Tibial artery (tissue), 4 donors: ENCODE measurements around the gene PHF21A.
A peak's percentile ranks its signal among the peaks of the same experiment; 100 is the strongest.

Experiments
- DNase-seq, 2 donors: peaks; one replicate each; pipeline ENCODE4 v3.0.0-alpha.2; 2019
- H3K27ac ChIP-seq, 2 donors: fragments of 200-600 bp; sonication (generic) in 1 of 2; 1 replicate in 1 of 2; 2 replicates in 1 of 2; pipeline ENCODE4 v1.5.1; 2018 to 2019; ENCODE audit warnings: mild to moderate bottlenecking in 1 of 2
- H3K27me3 ChIP-seq, 2 donors: fragments of 200-600 bp; sonication (generic) in 1 of 2; one replicate each; pipeline versions ENCODE4 v1.5.1 to v1.6.0; 2016 to 2019
- H3K36me3 ChIP-seq, 3 donors: fragments of 200-600 bp; sonication (generic) in 2 of 3; one replicate each; pipeline ENCODE4 v1.5.1; 2016 to 2019; ENCODE audit warnings: mild to moderate bottlenecking in 2 of 3
- H3K4me1 ChIP-seq, 4 donors: fragments of 200-600 bp; sonication (generic) in 2 of 4; 1 replicate in 3 of 4; 2 replicates in 1 of 4; pipeline ENCODE4 v1.5.1; 2016 to 2019
- H3K4me3 ChIP-seq, 2 donors: fragments of 200-600 bp; sonication (generic) in 1 of 2; 1 replicate in 1 of 2; 2 replicates in 1 of 2; pipeline ENCODE4 v1.5.1; 2018 to 2019; ENCODE audit warnings: mild to moderate bottlenecking in 2 of 2
- H3K9me3 ChIP-seq, 3 donors: fragments of 200-600 bp; sonication (generic) in 1 of 3; one replicate each; pipeline ENCODE4 v1.5.1; 2016 to 2019
- CTCF ChIP-seq, 2 experiments: fragments of 200-600 bp in 1 of 2; fragments of 450-650 bp in 1 of 2; IDR thresholded peaks; one replicate each; pipeline ENCODE4 v1.5.1; 2017 to 2019; ENCODE audit warnings: antibody characterized with exemption in 2 of 2, mild to moderate bottlenecking in 1 of 2, moderate library complexity in 1 of 2
- intact Hi-C: fragments of 100-400 bp; cut with DNase I; formaldehyde crosslinking; loops from one replicate; pipeline ENCODE4 v1.15.0; 2023; ENCODE audit warnings: low total_unique reads

PHF21A gene

GRCh38 chr11:46009647-46010046 is 111.6 kb downstream of the PHF21A start:
- intact Hi-C loops: no loop called here

GRCh38 chr11:46006418-46007070 is 114.7 kb downstream of the PHF21A start:
- TF ChIP-seq CTCF (IDR thresholded peaks at IDR 0.05): peak; percentile 74 to 77
- H3K27me3 ChIP-seq: no peaks in the 10 kb centered on the region
- peaks cover 0 to 33% (median 16%) of the 10 kb centered on the region in 4 donors for H3K4me1 ChIP-seq
- no peak for DNase-seq
- H3K9me3 ChIP-seq: no peaks in the 10 kb centered on the region
- H3K4me3 ChIP-seq: no peak overlapping the region
- H3K27ac ChIP-seq: no peak overlapping the region
- intact Hi-C loops: no loop called here
- no peaks in the 10 kb centered on the region for H3K36me3 ChIP-seq

More at GRCh38 chr11:46009647-46010046, 111.6 kb downstream of the PHF21A start:
- Histone ChIP-seq H3K27me3 (no peaks in the 10 kb centered on the region), H3K36me3 (no peaks in the 10 kb centered on the region), H3K9me3 (no peaks in the 10 kb centered on the region), H3K27ac (no peak overlapping the region), H3K4me1 (peaks cover 0 to 2% (median 0%) of the 10 kb centered on the region in 4 donors), H3K4me3 (no peak overlapping the region)
- no peak for DNase-seq
- no peak for TF ChIP-seq CTCF (IDR thresholded peaks at IDR 0.05)

- intact Hi-C loops: loop anchor here (2.0 kb wide), 1 partner anchor 37 kb away; no protein-coding TSS in a partner anchor
- H3K4me3 ChIP-seq: no peak overlapping the region
- peaks cover 0 to 41% (median 21%) of the 10 kb centered on the region in 4 donors for H3K4me1 ChIP-seq
- H3K27ac ChIP-seq: peak overlapping the region in 1 of 2 donors; percentile 31
- no peaks in the 10 kb centered on the region for H3K36me3 ChIP-seq
- no peaks in the 10 kb centered on the region for H3K9me3 ChIP-seq
- TF ChIP-seq CTCF (IDR thresholded peaks at IDR 0.05): no peak
- H3K27me3 ChIP-seq: no peaks in the 10 kb centered on the region
- no peak for DNase-seq
Measured at GRCh38 chr11:46003572-46003971, 117.7 kb downstream of the PHF21A start.

- DNase-seq: no peak
- peak overlapping the region in 1 of 2 donors; percentile 31 for H3K27ac ChIP-seq
- no peaks in the 10 kb centered on the region for H3K9me3 ChIP-seq
- intact Hi-C loops: loop anchor here (2.0 kb wide), 1 partner anchor 35 kb away; no protein-coding TSS in a partner anchor
- H3K36me3 ChIP-seq: no peaks in the 10 kb centered on the region
- no peak overlapping the region for H3K4me3 ChIP-seq
- peaks cover 0 to 47% (median 21%) of the 10 kb centered on the region in 4 donors for H3K4me1 ChIP-seq
- no peaks in the 10 kb centered on the region for H3K27me3 ChIP-seq
- no peak for TF ChIP-seq CTCF (IDR thresholded peaks at IDR 0.05)
Measured at GRCh38 chr11:46002189-46002588, 119.1 kb downstream of the PHF21A start.

GRCh38 chr11:46001448-46001914 is 119.8 kb downstream of the PHF21A start:
- Histone ChIP-seq H3K4me3 (no peak overlapping the region), H3K36me3 (no peaks in the 10 kb centered on the region), H3K27ac (peak overlapping the region in 1 of 2 donors; percentile 31), H3K4me1 (peaks cover 0 to 47% (median 21%) of the 10 kb centered on the region in 4 donors), H3K9me3 (no peaks in the 10 kb centered on the region), H3K27me3 (no peaks in the 10 kb centered on the region)
- DNase-seq: no peak
- intact Hi-C loops: no loop called here
- TF ChIP-seq CTCF (IDR thresholded peaks at IDR 0.05): no peak
